CD8-positive, alpha-beta memory T cell (primary cell): ENCODE data around the gene ATP6V1E1. TPM values are rescaled to one million over a fixed set of nuclear protein-coding genes. Genes with fewer than 3 reads are reported as not detected.

Experiments used
- CTCF ChIA-PET: fragments of 350-600 bp; sonication (Branson Sonifier 250); formaldehyde crosslinking; loops from one replicate; lab custom pipeline; 2021; ENCODE audit warnings: antibody characterized with exemption; lab: Charles Lee
- POLR2A ChIA-PET: fragments of 350-600 bp; sonication (Branson Sonifier 250); formaldehyde crosslinking; loops from one replicate; lab custom pipeline; 2021; ENCODE audit warnings: antibody characterized with exemption; lab: Charles Lee
- DNase-seq, 5 donors: peaks; one replicate each; pipeline versions ENCODE4 v3.0.0 to v3.0.0-alpha.2; 2020 to 2022; ENCODE audit warnings: mixed read lengths in 1 of 5
- H3K27ac ChIP-seq: one replicate; pipeline ENCODE4 v1.7.0; 2013; ENCODE audit warnings: low read depth, mild to moderate bottlenecking, low read length, moderate library complexity
- H3K27me3 ChIP-seq: 2 replicates; pipeline ENCODE4 v1.7.0; 2013; ENCODE audit warnings: low read length, mild to moderate bottlenecking; ENCODE audit not compliant: insufficient read depth, poor library complexity, severe bottlenecking
- H3K36me3 ChIP-seq: 2 replicates; pipeline ENCODE4 v1.7.0; 2013; ENCODE audit warnings: mild to moderate bottlenecking, low read length, moderate library complexity; ENCODE audit not compliant: insufficient read depth
- H3K4me1 ChIP-seq: 2 replicates; pipeline ENCODE4 v1.7.0; 2013; ENCODE audit warnings: mild to moderate bottlenecking, low read length, moderate library complexity; ENCODE audit not compliant: insufficient read depth
- H3K4me3 ChIP-seq: 2 replicates; pipeline ENCODE4 v1.7.0; 2013; ENCODE audit warnings: mild to moderate bottlenecking, low read length
- H3K9me3 ChIP-seq: 2 replicates; pipeline ENCODE4 v1.7.0; 2013; ENCODE audit warnings: mild to moderate bottlenecking, low read length
- H3K27ac Mint-ChIP-seq, 8 donors: one replicate each; pipeline ENCODE4 v1.8.0; 2020 to 2021; ENCODE audit warnings: mixed read lengths in 8 of 8, mild to moderate bottlenecking in 6 of 8, inconsistent platforms in 3 of 8, moderate library complexity in 3 of 8
- H3K27me3 Mint-ChIP-seq, 2 donors: one replicate each; pipeline ENCODE4 v1.8.0; 2020 to 2021; ENCODE audit warnings: mixed read lengths in 2 of 2, mild to moderate bottlenecking in 1 of 2, moderate library complexity in 1 of 2
- H3K36me3 Mint-ChIP-seq, 3 donors: one replicate each; pipeline ENCODE4 v1.8.0; 2020 to 2021; ENCODE audit warnings: mixed read lengths in 3 of 3, inconsistent platforms in 1 of 3, mild to moderate bottlenecking in 1 of 3
- H3K4me1 Mint-ChIP-seq, 3 donors: one replicate each; pipeline ENCODE4 v1.8.0; 2020 to 2021; ENCODE audit warnings: mixed read lengths in 3 of 3, inconsistent platforms in 1 of 3, mild to moderate bottlenecking in 1 of 3
- H3K4me3 Mint-ChIP-seq, 7 donors: one replicate each; pipeline ENCODE4 v1.8.0; 2020 to 2021; ENCODE audit warnings: mixed read lengths in 7 of 7, mild to moderate bottlenecking in 6 of 7, moderate library complexity in 4 of 7, inconsistent platforms in 2 of 7
- H3K9me3 Mint-ChIP-seq, 5 donors: one replicate each; pipeline ENCODE4 v1.8.0; 2020 to 2022; ENCODE audit warnings: mixed read lengths in 5 of 5, mild to moderate bottlenecking in 3 of 5, moderate library complexity in 2 of 5, inconsistent platforms in 1 of 5
- polyA plus RNA-seq: library from polyadenylated mRNA; unstranded; fragments of 300-500 nt; fragmentation: Illumina TruSeq; gene quantifications from one replicate; pipeline ENCODE4 v1.2.3, GENCODE V29; 2021
- total RNA-seq, 2 experiments: library from RNA; stranded (reverse); gene quantifications; one replicate each; pipeline ENCODE4 v1.2.3, GENCODE V29; 2021

The ATP6V1E1 gene
- total and polyA plus RNA-seq, 3 experiments from 2014 or later, result 96.0 to 119 (median 97.6) TPM

DNA sequence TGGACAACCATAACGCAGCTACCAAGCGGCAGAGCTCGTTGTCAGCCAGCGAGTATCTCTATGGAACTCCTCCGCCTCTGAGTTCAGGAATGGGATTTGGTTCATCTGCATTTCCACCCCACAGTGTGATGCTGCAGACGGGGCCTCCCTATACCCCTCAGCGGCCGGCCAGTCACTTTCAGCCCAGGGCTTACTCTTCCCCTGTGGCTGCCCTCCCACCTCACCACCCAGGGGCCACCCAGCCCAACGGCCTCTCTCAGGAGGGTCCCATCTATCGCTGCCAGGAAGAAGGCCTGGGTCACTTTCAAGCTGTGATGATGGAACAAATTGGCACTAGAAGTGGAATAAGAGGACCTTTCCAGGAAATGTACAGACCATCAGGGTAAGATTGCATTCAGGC lies 79.4 kb downstream of the ATP6V1E1 start:
- no peaks in the 10 kb centered on the region for H3K36me3 ChIP-seq
- CTCF ChIA-PET, result interaction anchor here (1.1 kb wide), 1 partner anchor 13 kb away, joined by 4 read pairs; no protein-coding TSS in a partner anchor

DNA sequence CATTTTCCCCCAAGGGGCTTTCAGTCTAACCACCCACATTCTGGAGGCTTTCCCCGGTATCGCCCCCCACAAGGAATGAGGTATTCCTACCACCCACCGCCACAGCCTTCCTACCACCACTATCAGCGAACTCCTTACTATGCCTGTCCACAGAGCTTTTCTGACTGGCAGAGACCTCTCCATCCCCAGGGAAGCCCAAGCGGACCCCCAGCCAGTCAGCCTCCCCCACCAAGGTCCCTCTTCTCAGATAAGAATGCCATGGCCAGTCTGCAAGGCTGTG lies 79.9 kb downstream of the ATP6V1E1 start:
- H3K27me3 Mint-ChIP-seq, result peaks cover 0 to 4% of the 10 kb centered on the region in 2 donors
- POLR2A ChIA-PET, result no interaction called here

More for the DNA sequence above, 79.4 kb downstream of the ATP6V1E1 start:
- Histone ChIP-seq H3K27me3 (no peaks in the 10 kb centered on the region), H3K4me1 (no peaks in the 10 kb centered on the region), H3K27ac (no peak overlapping the region), H3K9me3 (no peaks in the 10 kb centered on the region), H3K4me3 (no peak overlapping the region)
- no peaks in the 10 kb centered on the region for H3K9me3 Mint-ChIP-seq
- no peaks in the 10 kb centered on the region for H3K4me1 Mint-ChIP-seq
- H3K27ac Mint-ChIP-seq, result no peak overlapping the region
- peaks cover 0 to 4% of the 10 kb centered on the region in 2 donors for H3K27me3 Mint-ChIP-seq
- H3K36me3 Mint-ChIP-seq, result no peaks in the 10 kb centered on the region
- H3K4me3 Mint-ChIP-seq, result no peak overlapping the region
- POLR2A ChIA-PET, result no interaction called here
- DNase-seq, result no peak

DNA sequence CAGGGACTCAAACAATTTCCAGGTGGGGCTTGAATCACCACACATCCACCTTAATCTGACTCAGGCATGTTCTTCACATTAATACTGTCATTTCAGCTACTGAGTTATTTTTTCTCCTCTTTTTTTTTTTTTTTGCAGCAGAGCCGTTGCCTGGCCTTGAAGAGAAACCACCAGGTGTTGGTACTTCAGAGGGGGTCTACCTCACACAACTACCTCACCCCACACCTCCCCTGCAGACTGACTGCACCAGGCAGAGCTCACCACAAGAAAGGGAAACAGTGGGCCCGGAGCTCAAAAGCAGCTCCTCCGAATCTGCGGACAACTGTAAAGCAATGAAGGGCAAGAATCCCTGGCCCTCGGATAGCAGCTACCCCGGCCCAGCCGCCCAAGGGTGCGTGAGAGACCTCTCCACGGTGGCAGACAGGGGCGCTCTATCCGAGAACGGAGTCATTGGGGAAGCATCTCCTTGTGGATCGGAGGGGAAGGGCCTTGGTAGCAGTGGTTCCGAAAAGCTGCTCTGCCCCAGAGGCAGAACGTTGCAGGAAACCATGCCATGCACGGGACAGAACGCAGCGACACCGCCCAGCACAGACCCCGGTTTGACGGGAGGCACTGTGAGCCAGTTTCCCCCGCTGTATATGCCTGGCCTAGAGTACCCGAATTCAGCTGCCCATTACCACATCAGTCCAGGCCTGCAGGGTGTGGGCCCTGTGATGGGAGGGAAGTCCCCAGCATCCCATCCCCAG lies 80.4 kb downstream of the ATP6V1E1 start:
- Histone ChIP-seq H3K27me3 (no peaks in the 10 kb centered on the region), H3K4me1 (no peaks in the 10 kb centered on the region), H3K4me3 (no peak overlapping the region), H3K9me3 (no peaks in the 10 kb centered on the region), H3K27ac (no peak overlapping the region), H3K36me3 (no peaks in the 10 kb centered on the region)
- Mint-ChIP-seq H3K4me3 (no peak overlapping the region), H3K36me3 (no peaks in the 10 kb centered on the region), H3K27ac (no peak overlapping the region), H3K9me3 (no peaks in the 10 kb centered on the region), H3K27me3 (peaks cover 0 to 4% of the 10 kb centered on the region in 2 donors), H3K4me1 (no peaks in the 10 kb centered on the region)
- no peak for DNase-seq
- ChIA-PET CTCF (interaction anchor here (1.1 kb wide), 1 partner anchor 12 kb away, joined by 4 read pairs; no protein-coding TSS in a partner anchor), POLR2A (no interaction called here)

More for the DNA sequence above, 79.9 kb downstream of the ATP6V1E1 start:
- Mint-ChIP-seq H3K27ac (no peak overlapping the region), H3K4me1 (no peaks in the 10 kb centered on the region), H3K9me3 (no peaks in the 10 kb centered on the region), H3K4me3 (no peak overlapping the region), H3K36me3 (no peaks in the 10 kb centered on the region)
- no peaks in the 10 kb centered on the region for H3K36me3 ChIP-seq
- DNase-seq, result no peak
- H3K27me3 ChIP-seq, result no peaks in the 10 kb centered on the region
- CTCF ChIA-PET, result interaction anchor here (1.1 kb wide), 1 partner anchor 12 kb away, joined by 4 read pairs; no protein-coding TSS in a partner anchor
- H3K4me1 ChIP-seq, result no peaks in the 10 kb centered on the region
- H3K4me3 ChIP-seq, result no peak overlapping the region
- no peak overlapping the region for H3K27ac ChIP-seq
- no peaks in the 10 kb centered on the region for H3K9me3 ChIP-seq

DNA sequence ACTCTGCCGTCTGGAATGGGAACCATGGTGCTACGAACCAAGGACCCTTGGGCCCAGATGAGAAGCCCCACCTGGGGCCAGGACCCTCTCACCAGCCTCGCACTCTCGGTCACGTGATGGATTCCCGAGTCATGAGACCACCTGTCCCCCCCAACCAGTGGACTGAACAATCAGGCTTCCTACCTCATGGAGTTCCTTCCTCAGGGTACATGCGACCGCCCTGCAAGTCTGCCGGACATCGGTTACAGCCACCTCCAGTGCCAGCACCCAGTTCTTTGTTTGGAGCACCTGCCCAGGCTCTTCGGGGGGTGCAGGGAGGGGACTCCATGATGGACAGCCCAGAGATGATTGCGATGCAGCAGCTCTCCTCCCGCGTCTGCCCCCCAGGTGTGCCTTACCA lies 86.1 kb downstream of the ATP6V1E1 start:
- ChIA-PET CTCF (no interaction called here), POLR2A (no interaction called here)
- no peaks in the 10 kb centered on the region for H3K4me1 ChIP-seq

More for the DNA sequence above, 86.1 kb downstream of the ATP6V1E1 start:
- H3K9me3 Mint-ChIP-seq, result no peaks in the 10 kb centered on the region
- Histone ChIP-seq H3K36me3 (no peaks in the 10 kb centered on the region), H3K27me3 (no peaks in the 10 kb centered on the region), H3K4me3 (no peak overlapping the region), H3K9me3 (no peaks in the 10 kb centered on the region), H3K27ac (no peak overlapping the region)
- H3K27ac Mint-ChIP-seq, result no peak overlapping the region
- no peaks in the 10 kb centered on the region for H3K36me3 Mint-ChIP-seq
- no peak overlapping the region for H3K4me3 Mint-ChIP-seq
- no peaks in the 10 kb centered on the region for H3K4me1 Mint-ChIP-seq
- DNase-seq, result no peak
- peaks cover 2 to 3% of the 10 kb centered on the region in 2 donors for H3K27me3 Mint-ChIP-seq

Other genes with a start within 250 kb of the ATP6V1E1 start
- not detected for gene SLC25A18, start 65.3 kb downstream of the ATP6V1E1 start, total RNA-seq
- gene SLC25A18, start 65.3 kb downstream of the ATP6V1E1 start, polyA plus RNA-seq, result not detected
- 10 to 100 TPM; 39.8 to 40.1 TPM for gene BCL2L13, start 10.0 kb upstream of the ATP6V1E1 start, total RNA-seq
- gene BCL2L13, start 10.0 kb upstream of the ATP6V1E1 start, polyA plus RNA-seq, result 41.1 TPM
- 10 to 100 TPM; 11.5 to 14.1 TPM for gene BID, start 145.7 kb upstream of the ATP6V1E1 start, total RNA-seq
- gene BID, start 145.7 kb upstream of the ATP6V1E1 start, polyA plus RNA-seq, result 72.5 TPM